OCI-LY1 (cell line): Measurements from ENCODE around the gene COPE.

Source experiments
- H2AFZ ChIP-seq: fragments of 200-600 bp; sonication (generic), shearing (Covaris generic); 2 replicates; pipeline ENCODE4 v1.6.0; 2014; ENCODE audit warnings: antibody characterized with exemption, mild to moderate bottlenecking, low read length
- H3F3A ChIP-seq: fragments of 200-600 bp; sonication (generic), shearing (Covaris generic); 2 replicates; pipeline ENCODE4 v1.6.0; 2014; ENCODE audit warnings: mild to moderate bottlenecking, antibody characterized with exemption, low read length, moderate library complexity; ENCODE audit not compliant: insufficient read depth
- H3K27ac ChIP-seq: fragments of 200-600 bp; sonication (generic); 2 replicates; pipeline ENCODE4 v1.5.1; 2014; ENCODE audit warnings: low read length, mixed run types, mild to moderate bottlenecking, low read depth; ENCODE audit not compliant: poor library complexity, severe bottlenecking
- H3K27me3 ChIP-seq: fragments of 200-600 bp; sonication (generic); 2 replicates; pipeline ENCODE4 v1.6.0; 2014; ENCODE audit warnings: antibody characterized with exemption, mild to moderate bottlenecking, low read length, moderate library complexity; ENCODE audit not compliant: insufficient read depth
- H3K36me3 ChIP-seq: fragments of 200-600 bp; sonication (generic); 2 replicates; pipeline ENCODE4 v1.6.1; 2014; ENCODE audit warnings: mild to moderate bottlenecking, antibody characterized with exemption, low read length, moderate library complexity, mixed read lengths; ENCODE audit not compliant: insufficient read depth
- H3K4me1 ChIP-seq: fragments of 200-600 bp; sonication (generic); 2 replicates; pipeline ENCODE4 v1.5.1; 2014; ENCODE audit warnings: mild to moderate bottlenecking, low read length, moderate library complexity; ENCODE audit not compliant: insufficient read depth, severe bottlenecking
- H3K4me2 ChIP-seq: fragments of 200-600 bp; sonication (generic), shearing (Covaris generic); 2 replicates; pipeline ENCODE4 v1.6.1; 2014; ENCODE audit warnings: low read length
- H3K4me3 ChIP-seq: fragments of 200-600 bp; sonication (generic); 2 replicates; pipeline ENCODE4 v1.5.1; 2014; ENCODE audit warnings: low read length, low read depth, mild to moderate bottlenecking, mixed read lengths; ENCODE audit not compliant: poor library complexity, severe bottlenecking
- H3K79me2 ChIP-seq: fragments of 200-600 bp; shearing (Covaris generic); 2 replicates; pipeline ENCODE4 v1.6.1; 2016; ENCODE audit warnings: mixed run types, low read length, mixed read lengths; ENCODE audit not compliant: insufficient read depth
- H3K9ac ChIP-seq: fragments of 200-600 bp; sonication (generic), shearing (Covaris generic); 2 replicates; pipeline ENCODE4 v1.6.1; 2014; ENCODE audit warnings: mild to moderate bottlenecking, low read length, mixed read lengths
- H3K9me2 ChIP-seq: fragments of 200-600 bp; sonication (generic), shearing (Covaris generic); 2 replicates; pipeline ENCODE4 v1.6.1; 2014; ENCODE audit warnings: low read depth, mild to moderate bottlenecking, low read length, mixed read lengths
- H3K9me3 ChIP-seq: fragments of 200-600 bp; shearing (Covaris generic); 2 replicates; pipeline ENCODE4 v1.6.1; 2014; ENCODE audit warnings: low read length, mixed read lengths
- H4K20me1 ChIP-seq: fragments of 200-600 bp; sonication (generic), shearing (Covaris generic); 2 replicates; pipeline ENCODE4 v1.6.0; 2016; ENCODE audit warnings: mild to moderate bottlenecking, low read length; ENCODE audit not compliant: insufficient read depth
- EZH2 ChIP-seq: fragments of 200-600 bp; sonication (generic), shearing (Covaris generic); IDR thresholded peaks from 2 replicates; pipeline ENCODE4 v1.8.0; 2017; ENCODE audit warnings: borderline replicate concordance, mixed run types, mild to moderate bottlenecking, antibody characterized with exemption, low read length, moderate library complexity, mixed read lengths
- TF ChIP-seq, protein P1 (sequence below): fragments of 200-600 bp; sonication (generic), shearing (Covaris generic); IDR thresholded peaks from 2 replicates; pipeline ENCODE4 v1.5.1; 2017; ENCODE audit warnings: mild to moderate bottlenecking, antibody characterized with exemption, low read length, moderate library complexity, mixed read lengths

The COPE gene

DNA sequence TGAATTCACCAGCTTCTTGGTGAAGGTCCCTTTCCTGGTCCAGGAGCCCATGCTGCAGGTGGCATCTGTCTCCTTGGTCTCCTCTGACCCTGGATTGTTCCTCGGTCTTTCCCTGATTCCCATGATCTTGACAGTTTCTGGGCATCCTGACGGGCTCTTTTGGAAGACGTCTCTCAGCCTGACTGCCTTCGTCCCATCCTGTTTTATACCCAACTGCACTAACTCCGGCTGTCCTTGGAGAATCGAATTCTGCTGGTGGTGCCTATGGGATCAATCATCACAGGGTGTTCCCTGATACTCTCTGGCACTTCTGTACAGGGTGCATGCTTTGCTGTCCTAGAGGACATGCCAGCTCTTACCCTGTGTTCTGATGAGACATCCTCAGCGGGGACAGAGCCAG, 42.3 kb downstream of the COPE start:
- no peak overlapping the region for H3K9ac ChIP-seq
- H3K4me2 ChIP-seq: no peak overlapping the region
- no peaks in the 10 kb centered on the region for H3K79me2 ChIP-seq
- H4K20me1 ChIP-seq: no peaks in the 10 kb centered on the region
- no peak overlapping the region for H2AFZ ChIP-seq
- no peaks in the 10 kb centered on the region; the same call in 1 of the 2 replicates for H3K36me3 ChIP-seq
- peaks cover 6% of the 10 kb centered on the region for H3K4me1 ChIP-seq
- H3K27me3 ChIP-seq: no peaks in the 10 kb centered on the region
- H3K9me3 ChIP-seq: 0 out of 2 replicates have a peak, but pooled peaks cover 3% of the 10 kb centered on the region
- H3F3A ChIP-seq: no peaks in the 10 kb centered on the region
- no peaks in the 10 kb centered on the region for H3K9me2 ChIP-seq
- no peak overlapping the region for H3K27ac ChIP-seq
- TF ChIP-seq, protein P1, sequence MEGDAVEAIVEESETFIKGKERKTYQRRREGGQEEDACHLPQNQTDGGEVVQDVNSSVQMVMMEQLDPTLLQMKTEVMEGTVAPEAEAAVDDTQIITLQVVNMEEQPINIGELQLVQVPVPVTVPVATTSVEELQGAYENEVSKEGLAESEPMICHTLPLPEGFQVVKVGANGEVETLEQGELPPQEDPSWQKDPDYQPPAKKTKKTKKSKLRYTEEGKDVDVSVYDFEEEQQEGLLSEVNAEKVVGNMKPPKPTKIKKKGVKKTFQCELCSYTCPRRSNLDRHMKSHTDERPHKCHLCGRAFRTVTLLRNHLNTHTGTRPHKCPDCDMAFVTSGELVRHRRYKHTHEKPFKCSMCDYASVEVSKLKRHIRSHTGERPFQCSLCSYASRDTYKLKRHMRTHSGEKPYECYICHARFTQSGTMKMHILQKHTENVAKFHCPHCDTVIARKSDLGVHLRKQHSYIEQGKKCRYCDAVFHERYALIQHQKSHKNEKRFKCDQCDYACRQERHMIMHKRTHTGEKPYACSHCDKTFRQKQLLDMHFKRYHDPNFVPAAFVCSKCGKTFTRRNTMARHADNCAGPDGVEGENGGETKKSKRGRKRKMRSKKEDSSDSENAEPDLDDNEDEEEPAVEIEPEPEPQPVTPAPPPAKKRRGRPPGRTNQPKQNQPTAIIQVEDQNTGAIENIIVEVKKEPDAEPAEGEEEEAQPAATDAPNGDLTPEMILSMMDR: no peak
- no peak for TF ChIP-seq EZH2
- H3K4me3 ChIP-seq: no peak overlapping the region

DNA sequence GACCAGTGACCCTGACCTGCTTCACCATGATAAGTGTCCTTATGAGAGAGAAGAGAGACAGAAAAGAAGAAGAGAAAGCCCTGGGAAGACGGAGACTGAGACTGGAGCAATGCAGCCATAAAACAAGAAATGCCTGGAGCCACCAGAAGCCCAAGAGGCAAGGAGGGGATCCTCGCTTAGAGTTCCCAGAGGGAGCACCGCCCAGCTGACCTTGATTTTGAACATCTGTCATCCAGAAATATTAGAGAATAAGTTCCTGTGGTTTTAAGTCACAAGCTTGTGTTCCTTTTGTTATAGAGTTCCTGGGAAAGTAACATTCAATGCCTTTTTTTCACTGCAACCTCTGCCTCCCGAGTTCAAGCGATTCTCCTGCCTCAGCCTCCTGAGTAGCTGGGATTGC, 43.5 kb downstream of the COPE start:
- H3K9me2 ChIP-seq: no peaks in the 10 kb centered on the region

DNA sequence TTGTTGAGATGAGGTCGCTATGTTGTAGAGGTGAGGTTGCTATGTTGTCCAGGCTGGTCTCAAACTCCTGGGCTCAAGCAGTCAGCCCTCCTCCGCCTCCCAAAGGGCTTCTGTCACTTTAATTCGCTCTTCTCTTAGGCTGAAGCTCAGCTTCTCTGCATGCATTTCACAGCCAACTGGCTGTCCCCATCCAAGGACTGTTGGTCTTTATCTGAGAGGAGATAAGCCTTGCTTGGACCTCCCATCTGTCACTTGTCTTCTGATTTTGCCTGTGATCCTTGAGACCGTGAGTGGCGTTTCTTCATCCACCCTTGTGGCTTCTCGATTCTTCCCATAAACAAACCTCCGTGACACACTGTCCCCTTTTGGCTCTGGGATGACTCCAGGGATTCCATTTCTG, 47.6 kb downstream of the COPE start:
- Histone ChIP-seq H3K27me3 (no peaks in the 10 kb centered on the region), H3K36me3 (peaks cover 20% of the 10 kb centered on the region), H3K9me2 (no peaks in the 10 kb centered on the region), H3F3A (no peaks in the 10 kb centered on the region; the same call in 1 of the 2 replicates), H3K4me1 (no peaks in the 10 kb centered on the region), H2AFZ (no peak overlapping the region), H3K79me2 (no peaks in the 10 kb centered on the region), H3K27ac (no peak overlapping the region), H3K4me3 (no peak overlapping the region), H3K9ac (no peak overlapping the region), H3K9me3 (no peaks in the 10 kb centered on the region), H3K4me2 (no peak overlapping the region), H4K20me1 (no peaks in the 10 kb centered on the region)
- TF ChIP-seq, protein P1: no peak
- TF ChIP-seq EZH2: no peak

More for the DNA sequence above, 43.5 kb downstream of the COPE start:
- no peak overlapping the region for H3K4me3 ChIP-seq
- no peak overlapping the region for H2AFZ ChIP-seq
- no peaks in the 10 kb centered on the region for H4K20me1 ChIP-seq
- no peak overlapping the region for H3K4me2 ChIP-seq
- 0 out of 2 replicates have a peak, but pooled peaks cover 3% of the 10 kb centered on the region for H3K9me3 ChIP-seq
- no peak overlapping the region for H3K27ac ChIP-seq
- peaks cover 6% of the 10 kb centered on the region for H3K4me1 ChIP-seq
- no peaks in the 10 kb centered on the region; the same call in 1 of the 2 replicates for H3F3A ChIP-seq
- no peaks in the 10 kb centered on the region for H3K79me2 ChIP-seq
- TF ChIP-seq EZH2: no peak
- TF ChIP-seq, protein P1: no peak
- H3K36me3 ChIP-seq: no peaks in the 10 kb centered on the region; the same call in 1 of the 2 replicates
- H3K9ac ChIP-seq: no peak overlapping the region
- no peaks in the 10 kb centered on the region for H3K27me3 ChIP-seq
